Ovary (tissue), 9 donors: ENCODE data around the gene SSR4. TPM values are rescaled to one million over a fixed set of nuclear protein-coding genes. Genes with fewer than 3 reads are reported as not detected.
A peak's percentile ranks its signal among the peaks of the same experiment; 100 is the strongest.

Experiments used
- DNase-seq, 5 donors: peaks; one replicate each; pipeline ENCODE4 v3.0.0-alpha.2; 2019 to 2020
- H3K27ac ChIP-seq, 2 donors: fragments of 200-600 bp; one replicate each; pipeline versions ENCODE4 v1.5.1 to v1.8.0; 2019 to 2022
- H3K27me3 ChIP-seq: fragments of 200-600 bp; one replicate; pipeline ENCODE4 v1.8.0; 2022
- H3K36me3 ChIP-seq: fragments of 200-600 bp; sonication (generic); one replicate; pipeline ENCODE4 v1.5.1; 2019
- H3K4me1 ChIP-seq: one replicate; pipeline ENCODE4 v1.8.1; 2013; ENCODE audit warnings: mild to moderate bottlenecking, moderate library complexity; ENCODE audit not compliant: insufficient read depth
- H3K4me3 ChIP-seq: fragments of 200-600 bp; sonication (generic); one replicate; pipeline ENCODE4 v1.5.1; 2017
- H3K9me3 ChIP-seq, 2 donors: fragments of 200-600 bp in 1 of 2; sonication (generic) in 1 of 2; one replicate each; pipeline versions ENCODE4 v1.5.1 to v1.8.1; 2013 to 2019; ENCODE audit warnings: mild to moderate bottlenecking in 1 of 2, moderate library complexity in 1 of 2
- EP300 ChIP-seq: sonication (generic); formaldehyde crosslinking; IDR thresholded peaks from one replicate; pipeline ENCODE4 v1.6.1; 2017; ENCODE audit warnings: antibody characterized with exemption
- POLR2A ChIP-seq: fragments of 450-650 bp; IDR thresholded peaks from one replicate; pipeline ENCODE4 v1.6.1; 2017; ENCODE audit warnings: antibody characterized with exemption, mild to moderate bottlenecking, moderate library complexity
- WGBS, 3 donors: extraction: QIAGEN DNeasy Blood & Tissue Kit in 1 of 3; methylation state at CpG; one replicate each; pipeline versions ENCODE4 v1.1.5 to v1.1.7; 2013 to 2017; 5-methylcytosine and 5-hydroxymethylcytosine counted together
- intact Hi-C, 4 donors: fragments of 100-400 bp; cut with DNase I; formaldehyde crosslinking; loops; one replicate each; pipeline versions ENCODE4 v1.11.0 to v1.15.1; 2022 to 2023
- polyA plus RNA-seq, 2 donors: library from polyadenylated mRNA; stranded (reverse); fragments of 200-250 nt in 1 of 2; fragments of 350-450 nt in 1 of 2; fragmentation: Illumina TruSeq in 1 of 2; extraction: RNeasy Lipid Tissue Mini Kit (QIAGEN cat#74804) in 1 of 2; gene quantifications; one replicate each; pipeline ENCODE4 v1.2.3, GENCODE V29; 2013 to 2014
- total RNA-seq, 7 donors: library from RNA; depleted of rRNA in 2 of 7; stranded (reverse); fragments of >200 nt in 2 of 7; fragmentation: NEBNext Ultra II Directional in 3 of 7; extraction: Animal tissue kit (Norgen Biotek cat#: 25700) in 3 of 7; gene quantifications; one replicate each; pipeline versions ENCODE4 v1.1.0 to v1.2.4, GENCODE V29; 2016 to 2023
- TF ChIP-seq, protein P1 (sequence below), 3 donors: fragments of 450-650 bp in 2 of 3; fragments of 200-600 bp in 1 of 3; IDR thresholded peaks; one replicate each; pipeline versions ENCODE4 v1.5.1 to v1.8.0; 2016 to 2022; ENCODE audit warnings: antibody characterized with exemption in 3 of 3, mild to moderate bottlenecking in 1 of 3
- donor health status: DM: no; HTN: no; CAD: no; lungs with moderate emphysema.
- donor health status: DM: no; HTN: no; CAD: no.
- donor health status: Bipolar disorder and iron deficiency.
- donor health status: DM: yes; HTN: yes; CAD: no.
- donor health status: DM: no; HTN: no; CAD: no.
- donor health status: DM: yes; HTN: yes; CAD: no.

Gene SSR4
- total and polyA plus RNA-seq, 9 donors = 120 to 261 (median 155) TPM

DNA sequence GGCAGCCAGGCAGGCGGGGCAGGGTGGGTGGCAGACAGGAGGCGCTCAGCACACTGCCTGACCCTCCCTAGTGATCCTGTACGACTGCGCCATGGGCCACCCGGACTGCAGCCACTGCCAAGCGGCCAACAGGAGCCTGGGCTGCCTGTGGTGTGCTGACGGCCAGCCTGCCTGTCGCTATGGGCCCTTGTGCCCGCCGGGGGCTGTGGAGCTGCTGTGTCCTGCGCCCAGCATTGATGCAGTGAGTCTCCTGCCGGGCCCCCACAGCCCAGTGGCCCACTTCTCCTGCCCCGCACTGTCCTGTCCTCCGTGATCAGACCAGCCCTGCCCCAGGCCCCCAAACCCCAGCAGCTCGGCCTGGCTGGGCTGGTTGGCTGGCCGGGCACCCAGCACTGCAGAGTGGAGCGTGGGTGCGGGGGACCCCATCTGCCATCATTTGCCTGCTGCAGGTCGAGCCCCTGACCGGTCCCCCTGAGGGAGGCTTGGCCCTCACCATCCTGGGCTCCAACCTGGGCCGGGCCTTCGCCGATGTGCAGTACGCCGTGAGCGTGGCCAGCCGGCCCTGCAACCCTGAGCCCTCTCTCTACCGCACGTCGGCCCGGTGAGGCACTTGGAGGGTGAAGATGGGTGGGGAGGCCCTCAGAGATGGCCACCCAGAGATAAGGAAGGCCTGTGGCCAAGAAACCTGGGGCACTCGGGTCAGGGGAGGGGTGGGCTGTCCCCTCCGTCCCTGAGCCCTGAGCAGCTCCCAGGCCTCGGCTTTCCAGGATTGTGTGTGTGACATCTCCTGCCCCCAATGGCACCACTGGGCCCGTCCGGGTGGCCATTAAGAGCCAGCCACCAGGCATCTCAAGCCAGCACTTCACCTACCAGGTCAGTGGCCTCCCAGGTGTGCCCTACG, 22.8 kb upstream of the SSR4 start:
- no peak overlapping the region for H3K27ac ChIP-seq
- intact Hi-C loops = loop anchor here in 1 of 4 donors (5.0 kb wide), 1 partner anchor 1446 kb away; the partner anchor contains the start of gene VBP1

GRCh38 chrX:153772316-153773217, 21.9 kb upstream of the SSR4 start:
- Histone ChIP-seq H3K27me3 (no peaks in the 10 kb centered on the region), H3K4me1 (no peaks in the 10 kb centered on the region), H3K27ac (no peak overlapping the region), H3K4me3 (no peak overlapping the region), H3K9me3 (no peaks in the 10 kb centered on the region), H3K36me3 (no peaks in the 10 kb centered on the region)
- TF ChIP-seq, protein P1, sequence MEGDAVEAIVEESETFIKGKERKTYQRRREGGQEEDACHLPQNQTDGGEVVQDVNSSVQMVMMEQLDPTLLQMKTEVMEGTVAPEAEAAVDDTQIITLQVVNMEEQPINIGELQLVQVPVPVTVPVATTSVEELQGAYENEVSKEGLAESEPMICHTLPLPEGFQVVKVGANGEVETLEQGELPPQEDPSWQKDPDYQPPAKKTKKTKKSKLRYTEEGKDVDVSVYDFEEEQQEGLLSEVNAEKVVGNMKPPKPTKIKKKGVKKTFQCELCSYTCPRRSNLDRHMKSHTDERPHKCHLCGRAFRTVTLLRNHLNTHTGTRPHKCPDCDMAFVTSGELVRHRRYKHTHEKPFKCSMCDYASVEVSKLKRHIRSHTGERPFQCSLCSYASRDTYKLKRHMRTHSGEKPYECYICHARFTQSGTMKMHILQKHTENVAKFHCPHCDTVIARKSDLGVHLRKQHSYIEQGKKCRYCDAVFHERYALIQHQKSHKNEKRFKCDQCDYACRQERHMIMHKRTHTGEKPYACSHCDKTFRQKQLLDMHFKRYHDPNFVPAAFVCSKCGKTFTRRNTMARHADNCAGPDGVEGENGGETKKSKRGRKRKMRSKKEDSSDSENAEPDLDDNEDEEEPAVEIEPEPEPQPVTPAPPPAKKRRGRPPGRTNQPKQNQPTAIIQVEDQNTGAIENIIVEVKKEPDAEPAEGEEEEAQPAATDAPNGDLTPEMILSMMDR (IDR thresholded peaks at IDR 0.05) = no peak
- TF ChIP-seq EP300 = no peak
- TF ChIP-seq POLR2A = no peak
- DNase-seq = peak in 1 of 5 donors; percentile 28
- intact Hi-C loops = loop anchor here in 1 of 4 donors (5.0 kb wide), 1 partner anchor 1445 kb away; the partner anchor contains the start of gene VBP1
- 79 to 88% (median 83%) methylated on average over 20 to 21 of the region's 21 CpGs for WGBS, 3 donors

More for the DNA sequence above, 22.8 kb upstream of the SSR4 start:
- TF ChIP-seq POLR2A (no peak), EP300 (no peak)
- TF ChIP-seq, protein P1 (IDR thresholded peaks at IDR 0.05) = no peak
- H3K4me1 ChIP-seq = no peaks in the 10 kb centered on the region
- H3K9me3 ChIP-seq = no peaks in the 10 kb centered on the region
- H3K36me3 ChIP-seq = no peaks in the 10 kb centered on the region
- H3K4me3 ChIP-seq = no peak overlapping the region
- 83 to 85% (median 83%) methylated on average over 33 to 37 of the region's 37 CpGs for WGBS, 3 donors
- H3K27me3 ChIP-seq = no peaks in the 10 kb centered on the region
- peak in 2 of 5 donors; percentile 9 to 31 for DNase-seq

DNA sequence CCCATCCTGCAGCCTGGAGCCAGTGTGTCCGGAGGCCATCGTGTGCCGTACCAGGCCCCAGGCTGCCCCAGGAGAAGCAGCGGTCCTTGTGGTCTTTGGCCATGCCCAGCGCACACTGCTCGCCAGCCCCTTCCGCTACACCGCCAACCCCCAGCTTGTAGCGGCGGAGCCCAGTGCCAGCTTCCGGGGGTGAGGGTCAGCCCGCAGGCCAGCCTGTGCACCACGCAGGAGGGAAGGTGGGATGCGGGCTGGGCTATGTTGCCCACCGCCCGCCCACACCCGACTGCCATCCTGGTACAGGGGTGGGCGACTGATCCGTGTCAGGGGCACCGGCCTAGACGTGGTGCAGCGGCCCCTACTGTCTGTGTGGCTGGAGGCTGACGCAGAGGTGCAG, 21.3 kb upstream of the SSR4 start:
- Histone ChIP-seq H3K27me3 (no peaks in the 10 kb centered on the region), H3K4me3 (no peak overlapping the region), H3K9me3 (no peaks in the 10 kb centered on the region), H3K36me3 (no peaks in the 10 kb centered on the region), H3K27ac (no peak overlapping the region), H3K4me1 (no peaks in the 10 kb centered on the region)
- intact Hi-C loops = loop anchor here in 1 of 4 donors (5.0 kb wide), 1 partner anchor 1444 kb away; the partner anchor contains the start of gene VBP1
- peak in 1 of 5 donors; percentile 11 for DNase-seq
- 93 to 95% (median 94%) methylated on average over 17 to 23 of the region's 23 CpGs for WGBS, 3 donors
- TF ChIP-seq, protein P1 (IDR thresholded peaks at IDR 0.05) = no peak
- no peak for TF ChIP-seq POLR2A
- no peak for TF ChIP-seq EP300
